GM12891 (cell line): ENCODE measurements around the gene IGFBP5.

Experiments used
- POLR2A ChIP-seq: IDR thresholded peaks from 2 replicates; pipeline ENCODE4 v1.6.1; 2011; ENCODE audit warnings: low read depth, low read length, control low read depth
- POLR2AphosphoS5 ChIP-seq: IDR thresholded peaks from 2 replicates; pipeline ENCODE4 v1.6.1; 2011; ENCODE audit warnings: low read depth, low read length, control low read depth
- POU2F2 ChIP-seq: IDR thresholded peaks from 2 replicates; pipeline ENCODE4 v1.6.1; 2011; ENCODE audit warnings: low read depth, mild to moderate bottlenecking, control low read depth, low read length, moderate library complexity
- SPI1 ChIP-seq: IDR thresholded peaks from 2 replicates; pipeline ENCODE4 v1.6.1; 2011; ENCODE audit warnings: low read depth, low read length, control low read depth
- TAF1 ChIP-seq: IDR thresholded peaks from 2 replicates; pipeline ENCODE4 v1.6.1; 2011; ENCODE audit warnings: low read depth, low read length, control low read depth

- TF ChIP-seq POLR2A (no peak), SPI1 (no peak), TAF1 (no peak), POLR2AphosphoS5 (no peak), POU2F2 (no peak)
These were observed 47.2 kb downstream of the IGFBP5 start for GRCh38 chr2:216648105-216648504.
